Measurements from ENCODE around the gene CNIH3. TPM values are rescaled to one million over a fixed set of nuclear protein-coding genes. Genes with fewer than 3 reads are reported as not detected.

Gene CNIH3
- total and polyA plus RNA-seq, 2 donors (not counting 1 experiment from before 2014, with no cell fraction given) = 0.72 to 1.8 TPM

GRCh38 chr1:224781800-224782199, 165.7 kb downstream of the CNIH3 start:
- intact Hi-C loops (cut with micrococcal nuclease) = no loop called here
- WGBS (ENCODE audit: insufficient coverage) = 90% methylated on average over 1 of the region's 2 CpGs
- Mint-ChIP-seq H3K27ac (no peak overlapping the region), H3K27me3 (no peaks in the 10 kb centered on the region), H3K4me1 (peaks cover 20% of the 10 kb centered on the region), H3K4me3 (no peak overlapping the region), H3K9me3 (ENCODE audit: insufficient read depth) (no peaks in the 10 kb centered on the region)
- Histone ChIP-seq H3K4me3 (ENCODE audit: control extremely low read depth in 1 of 5, extremely low read depth in 1 of 5, insufficient read depth in 1 of 5, low read depth in 2 of 5, low read length in 4 of 5) (no peak overlapping the region), H3K36me3 (replicated peaks in 1 of 2; ENCODE audit: control extremely low read depth in 1 of 2, control insufficient read depth in 1 of 2, extremely low read depth in 1 of 2, insufficient read depth in 2 of 2, low read length in 1 of 2) (no peaks in the 10 kb centered on the region), H3K27ac (ENCODE audit: low read length in 2 of 2) (no peak overlapping the region), H3K9ac (ENCODE audit: low read length) (no peak overlapping the region), H3K4me1 (ENCODE audit: control insufficient read depth in 2 of 2, insufficient read depth in 2 of 2, low read length in 2 of 2) (peaks cover 8 to 10% of the 10 kb centered on the region in 2 donors), H3K27me3 (replicated peaks in 1 of 4; ENCODE audit: control extremely low read depth in 1 of 4, control insufficient read depth in 3 of 4, insufficient read depth in 4 of 4, low read length in 3 of 4) (no peaks in the 10 kb centered on the region), H3K4me2 (replicated peaks; ENCODE audit: low read depth, low read length, poor library complexity, severe bottlenecking) (no peak overlapping the region), H3K9me3 (ENCODE audit: control extremely low read depth in 1 of 3, control insufficient read depth in 2 of 3, insufficient read depth in 1 of 3, low read length in 2 of 3) (no peaks in the 10 kb centered on the region), H4K20me1 (ENCODE audit: control insufficient read depth, insufficient read depth, low read length, poor library complexity, severe bottlenecking) (no peaks in the 10 kb centered on the region), H3K79me2 (ENCODE audit: control insufficient read depth, insufficient read depth, low read length) (no peaks in the 10 kb centered on the region), H2AFZ (ENCODE audit: insufficient read depth, low read depth, low read length, poor library complexity, severe bottlenecking) (no peak overlapping the region)
- ChIA-PET POLR2A (no interaction called here), CTCF (no interaction called here)
- DNase-seq (no peak), ATAC-seq (ENCODE audit: low read depth) (no peak)
- TF ChIP-seq, protein P1, sequence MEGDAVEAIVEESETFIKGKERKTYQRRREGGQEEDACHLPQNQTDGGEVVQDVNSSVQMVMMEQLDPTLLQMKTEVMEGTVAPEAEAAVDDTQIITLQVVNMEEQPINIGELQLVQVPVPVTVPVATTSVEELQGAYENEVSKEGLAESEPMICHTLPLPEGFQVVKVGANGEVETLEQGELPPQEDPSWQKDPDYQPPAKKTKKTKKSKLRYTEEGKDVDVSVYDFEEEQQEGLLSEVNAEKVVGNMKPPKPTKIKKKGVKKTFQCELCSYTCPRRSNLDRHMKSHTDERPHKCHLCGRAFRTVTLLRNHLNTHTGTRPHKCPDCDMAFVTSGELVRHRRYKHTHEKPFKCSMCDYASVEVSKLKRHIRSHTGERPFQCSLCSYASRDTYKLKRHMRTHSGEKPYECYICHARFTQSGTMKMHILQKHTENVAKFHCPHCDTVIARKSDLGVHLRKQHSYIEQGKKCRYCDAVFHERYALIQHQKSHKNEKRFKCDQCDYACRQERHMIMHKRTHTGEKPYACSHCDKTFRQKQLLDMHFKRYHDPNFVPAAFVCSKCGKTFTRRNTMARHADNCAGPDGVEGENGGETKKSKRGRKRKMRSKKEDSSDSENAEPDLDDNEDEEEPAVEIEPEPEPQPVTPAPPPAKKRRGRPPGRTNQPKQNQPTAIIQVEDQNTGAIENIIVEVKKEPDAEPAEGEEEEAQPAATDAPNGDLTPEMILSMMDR (IDR thresholded peaks at IDR 0.05) = no peak
- TF ChIP-seq EZH2 (IDR thresholded peaks at IDR 0.05; ENCODE audit: borderline replicate concordance, insufficient read depth, low read depth, low read length, poor library complexity, severe bottlenecking) = no peak

DNA sequence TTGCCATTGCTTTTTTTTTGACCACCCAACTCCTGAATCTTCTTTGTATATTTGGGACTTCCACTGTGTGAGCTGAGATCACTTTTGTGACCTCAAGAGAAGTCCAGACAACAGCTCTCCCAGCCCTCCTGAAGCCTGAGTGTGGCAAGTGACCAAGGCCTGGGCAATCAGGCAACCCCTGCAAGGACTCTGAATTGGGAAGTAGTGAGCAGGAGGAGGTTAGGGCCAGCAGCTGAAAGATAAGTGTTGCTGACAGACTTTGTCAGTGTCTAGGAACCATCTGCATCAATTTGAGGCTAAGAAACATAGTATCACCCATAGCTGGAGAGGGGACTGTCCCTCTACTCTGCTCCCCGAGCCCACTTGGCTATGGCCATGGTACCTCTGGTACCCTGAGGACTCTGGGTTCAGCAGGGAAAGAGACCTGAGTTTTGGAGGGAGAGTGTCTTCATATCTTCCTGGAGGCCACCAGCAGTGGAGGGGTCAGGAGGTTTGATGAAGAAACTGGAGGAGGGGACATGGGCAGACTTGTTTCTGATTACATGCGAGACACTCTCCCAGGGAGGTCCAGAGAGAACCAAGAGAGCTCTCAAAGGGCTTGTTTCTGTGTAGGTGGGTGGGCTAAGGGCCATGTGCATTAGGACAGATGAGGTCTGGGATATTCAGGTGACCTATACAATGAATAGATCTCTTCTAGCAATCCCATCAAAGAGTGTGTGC, 166.3 kb downstream of the CNIH3 start:
- ChIA-PET CTCF (no interaction called here), POLR2A (no interaction called here)
- H3K27ac Mint-ChIP-seq = no peak overlapping the region
- intact Hi-C loops (cut with micrococcal nuclease) = no loop called here
- no peak overlapping the region for H2AFZ ChIP-seq (ENCODE audit: insufficient read depth, low read depth, low read length, poor library complexity, severe bottlenecking)
- no peaks in the 10 kb centered on the region for H3K9me3 ChIP-seq (ENCODE audit: control extremely low read depth in 1 of 3, control insufficient read depth in 2 of 3, insufficient read depth in 1 of 3, low read length in 2 of 3)
- H3K4me2 ChIP-seq (replicated peaks; ENCODE audit: low read depth, low read length, poor library complexity, severe bottlenecking) = no peak overlapping the region
- H3K27me3 Mint-ChIP-seq = no peaks in the 10 kb centered on the region
- 100% methylated on average over 1 of the region's 2 CpGs for WGBS (ENCODE audit: insufficient coverage)
- H3K4me1 Mint-ChIP-seq = peaks cover 20% of the 10 kb centered on the region
- no peaks in the 10 kb centered on the region for H3K79me2 ChIP-seq (ENCODE audit: control insufficient read depth, insufficient read depth, low read length)
- H3K9me3 Mint-ChIP-seq (ENCODE audit: insufficient read depth) = no peaks in the 10 kb centered on the region
- no peak for DNase-seq
- no peak for TF ChIP-seq EZH2 (IDR thresholded peaks at IDR 0.05; ENCODE audit: borderline replicate concordance, insufficient read depth, low read depth, low read length, poor library complexity, severe bottlenecking)
- TF ChIP-seq, protein P1 (IDR thresholded peaks at IDR 0.05) = no peak
- no peaks in the 10 kb centered on the region for H3K27me3 ChIP-seq (replicated peaks in 1 of 4; ENCODE audit: control extremely low read depth in 1 of 4, control insufficient read depth in 3 of 4, insufficient read depth in 4 of 4, low read length in 3 of 4)
- no peaks in the 10 kb centered on the region for H3K36me3 ChIP-seq (replicated peaks in 1 of 2; ENCODE audit: control extremely low read depth in 1 of 2, control insufficient read depth in 1 of 2, extremely low read depth in 1 of 2, insufficient read depth in 2 of 2, low read length in 1 of 2)
- H3K27ac ChIP-seq (ENCODE audit: low read length in 2 of 2) = no peak overlapping the region
- no peaks in the 10 kb centered on the region for H4K20me1 ChIP-seq (ENCODE audit: control insufficient read depth, insufficient read depth, low read length, poor library complexity, severe bottlenecking)
- H3K9ac ChIP-seq (ENCODE audit: low read length) = no peak overlapping the region
- H3K4me3 Mint-ChIP-seq = no peak overlapping the region
- no peak for ATAC-seq (ENCODE audit: low read depth)
- no peak overlapping the region for H3K4me3 ChIP-seq (ENCODE audit: control extremely low read depth in 1 of 5, extremely low read depth in 1 of 5, insufficient read depth in 1 of 5, low read depth in 2 of 5, low read length in 4 of 5)
- H3K4me1 ChIP-seq (ENCODE audit: control insufficient read depth in 2 of 2, insufficient read depth in 2 of 2, low read length in 2 of 2) = peaks cover 8 to 10% of the 10 kb centered on the region in 2 donors

All from B cell (primary cell).